DMS153 (cell line): Measurements from ENCODE around the gene PLEKHB1.
"Not testable (repeated sequence)": the region's sequence is repeated elsewhere in the genome, so short reads cannot be mapped to it uniquely, and the experiment has no call there.

Experiments used
- DNase-seq: peaks from one replicate; lab custom pipeline; 2025; lab: John Stamatoyannopoulos, UW

The PLEKHB1 gene

GRCh38 chr11:73676552-73676951 lies 30.2 kb downstream of the PLEKHB1 start:
- DNase-seq = not testable (repeated sequence)

- DNase-seq = no peak
Measured at GRCh38 chr11:73680687-73681086, 34.3 kb downstream of the PLEKHB1 start.

GRCh38 chr11:73693899-73694525 lies 47.6 kb downstream of the PLEKHB1 start:
- DNase-seq = no peak

- no peak for DNase-seq
Measured at GRCh38 chr11:73705053-73705452, 58.7 kb downstream of the PLEKHB1 start.

- no peak for DNase-seq
Measured at GRCh38 chr11:73710964-73711363, 64.6 kb downstream of the PLEKHB1 start.
